KMS-11 (cell line): Measurements from ENCODE around the gene GADL1.

Source experiments
- H2AFZ ChIP-seq: fragments of 200-600 bp; sonication (generic); 2 replicates; pipeline ENCODE4 v1.6.1; 2016; ENCODE audit warnings: antibody characterized with exemption, mixed run types, low read depth
- H3K27ac ChIP-seq: fragments of 200-600 bp; sonication (generic); 2 replicates; pipeline ENCODE4 v1.6.1; 2016; ENCODE audit warnings: mild to moderate bottlenecking, mixed run types
- H3K27me3 ChIP-seq: fragments of 200-600 bp; sonication (generic); 2 replicates; pipeline ENCODE4 v1.6.1; 2017; ENCODE audit warnings: mild to moderate bottlenecking, low read depth, mixed run types, moderate library complexity; ENCODE audit not compliant: insufficient read depth
- H3K36me3 ChIP-seq: fragments of 200-600 bp; sonication (generic); 2 replicates; pipeline ENCODE4 v1.6.1; 2017; ENCODE audit warnings: mild to moderate bottlenecking, mixed run types; ENCODE audit not compliant: insufficient read depth
- H3K4me1 ChIP-seq: fragments of 200-600 bp; sonication (generic); 2 replicates; pipeline ENCODE4 v1.6.1; 2016; ENCODE audit warnings: mild to moderate bottlenecking, low read depth, mixed run types; ENCODE audit not compliant: poor library complexity, severe bottlenecking
- H3K4me2 ChIP-seq: fragments of 200-600 bp; sonication (generic); 2 replicates; pipeline ENCODE4 v1.7.0; 2016; ENCODE audit warnings: mild to moderate bottlenecking, mixed run types
- H3K4me3 ChIP-seq: fragments of 200-600 bp; sonication (generic); IDR thresholded peaks from 2 replicates; pipeline ENCODE4 v1.6.1; 2017; ENCODE audit warnings: low read depth, low read length, mixed read lengths; ENCODE audit not compliant: insufficient read depth
- H3K79me2 ChIP-seq: fragments of 200-600 bp; sonication (generic); 2 replicates; pipeline ENCODE4 v1.6.1; 2016; ENCODE audit warnings: low read depth, mixed run types; ENCODE audit not compliant: insufficient read depth
- H3K9ac ChIP-seq: fragments of 200-600 bp; sonication (generic); 2 replicates; pipeline ENCODE4 v1.6.1; 2016; ENCODE audit warnings: mild to moderate bottlenecking, mixed run types
- H4K20me1 ChIP-seq: fragments of 200-600 bp; sonication (generic); 2 replicates; pipeline ENCODE4 v1.6.1; 2016; ENCODE audit warnings: mild to moderate bottlenecking, mixed run types; ENCODE audit not compliant: insufficient read depth
- CTCF ChIP-seq: fragments of 200-600 bp; sonication (generic); conservative IDR thresholded peaks from 2 replicates; pipeline ENCODE4 v1.6.1; 2017; ENCODE audit warnings: low read depth, mild to moderate bottlenecking, antibody characterized with exemption, low read length, moderate library complexity, mixed read lengths

Gene GADL1

GRCh38 chr3:30924763-30925162, 30.3 kb upstream of the GADL1 start:
- Histone ChIP-seq H2AFZ (no peak overlapping the region), H3K79me2 (no peaks in the 10 kb centered on the region), H3K36me3 (no peaks in the 10 kb centered on the region), H3K9ac (no peak overlapping the region), H3K4me3 (no peak overlapping the region), H4K20me1 (no peaks in the 10 kb centered on the region), H3K27ac (no peak overlapping the region), H3K27me3 (no peaks in the 10 kb centered on the region), H3K4me1 (no peaks in the 10 kb centered on the region), H3K4me2 (no peak overlapping the region)
- no peak for TF ChIP-seq CTCF

- H3K27me3 ChIP-seq: no peaks in the 10 kb centered on the region
- no peaks in the 10 kb centered on the region for H3K36me3 ChIP-seq
- no peak overlapping the region for H3K27ac ChIP-seq
- H3K4me3 ChIP-seq: no peak overlapping the region
- no peaks in the 10 kb centered on the region for H4K20me1 ChIP-seq
- no peak overlapping the region for H3K4me2 ChIP-seq
- TF ChIP-seq CTCF: no peak
- no peaks in the 10 kb centered on the region for H3K79me2 ChIP-seq
- no peak overlapping the region for H2AFZ ChIP-seq
- H3K4me1 ChIP-seq: no peaks in the 10 kb centered on the region
- no peak overlapping the region for H3K9ac ChIP-seq
Observed at GRCh38 chr3:30919564-30919963, 25.1 kb upstream of the GADL1 start.

- H3K27ac ChIP-seq: no peak overlapping the region
- no peaks in the 10 kb centered on the region for H4K20me1 ChIP-seq
- H3K9ac ChIP-seq: no peak overlapping the region
- no peak overlapping the region for H3K4me2 ChIP-seq
- no peak overlapping the region for H3K4me3 ChIP-seq
- H3K79me2 ChIP-seq: no peaks in the 10 kb centered on the region
- TF ChIP-seq CTCF: no peak
- H2AFZ ChIP-seq: no peak overlapping the region
- H3K4me1 ChIP-seq: no peaks in the 10 kb centered on the region
- H3K27me3 ChIP-seq: no peaks in the 10 kb centered on the region
- H3K36me3 ChIP-seq: no peaks in the 10 kb centered on the region
Observed at GRCh38 chr3:30918761-30919160, 24.3 kb upstream of the GADL1 start.

GRCh38 chr3:30915782-30916181, 21.3 kb upstream of the GADL1 start:
- no peak overlapping the region for H3K27ac ChIP-seq
- H3K27me3 ChIP-seq: no peaks in the 10 kb centered on the region
- no peaks in the 10 kb centered on the region for H3K36me3 ChIP-seq
- H3K4me3 ChIP-seq: no peak overlapping the region
- H3K4me2 ChIP-seq: no peak overlapping the region
- no peaks in the 10 kb centered on the region for H3K4me1 ChIP-seq
- H3K9ac ChIP-seq: no peak overlapping the region
- H2AFZ ChIP-seq: no peak overlapping the region
- H3K79me2 ChIP-seq: no peaks in the 10 kb centered on the region
- no peak for TF ChIP-seq CTCF
- no peaks in the 10 kb centered on the region for H4K20me1 ChIP-seq

- Histone ChIP-seq H3K4me3 (no peak overlapping the region), H3K79me2 (no peaks in the 10 kb centered on the region), H3K27ac (no peak overlapping the region), H4K20me1 (no peaks in the 10 kb centered on the region), H2AFZ (no peak overlapping the region), H3K9ac (no peak overlapping the region), H3K27me3 (no peaks in the 10 kb centered on the region), H3K4me2 (no peak overlapping the region), H3K4me1 (no peaks in the 10 kb centered on the region), H3K36me3 (no peaks in the 10 kb centered on the region)
- no peak for TF ChIP-seq CTCF
Observed at GRCh38 chr3:30914696-30915095, 20.2 kb upstream of the GADL1 start.
